ENCODE data around the gene CRTC2. TPM values are rescaled to one million over a fixed set of nuclear protein-coding genes. Genes with fewer than 3 reads are reported as not detected.
A peak's percentile ranks its signal among the peaks of the same experiment; 100 is the strongest.

The CRTC2 gene
- total and polyA plus RNA-seq, 2 experiments from 2014 or later = 10.6 to 20.7 TPM

DNA sequence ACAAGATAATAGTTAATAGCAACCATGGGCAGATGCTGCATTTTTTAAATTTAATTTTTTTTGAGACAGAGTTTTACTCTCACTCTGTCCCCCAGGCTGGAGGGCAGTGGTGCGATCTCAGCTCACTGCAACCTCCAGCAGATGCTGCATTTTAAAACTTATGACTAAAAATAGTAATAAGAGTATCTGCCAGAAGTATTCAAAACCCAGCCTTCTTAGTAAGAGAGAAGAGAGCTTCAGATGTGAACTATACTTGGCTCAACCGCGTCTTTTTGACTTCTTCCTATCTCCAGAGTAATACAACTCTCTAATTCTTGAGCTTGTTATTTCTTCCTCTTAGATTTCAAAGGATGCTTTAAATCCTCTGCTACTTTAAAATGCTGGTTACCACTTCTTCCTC, 36.8 kb upstream of the CRTC2 start:
- H3K4me1 ChIP-seq (ENCODE audit: insufficient read depth) = peaks cover 17% of the 10 kb centered on the region
- peaks cover 8% of the 10 kb centered on the region; the same call in 2 of the 3 replicates for H3K9me3 Mint-ChIP-seq
- no peak for ATAC-seq
- H3K27me3 ChIP-seq (ENCODE audit: insufficient read depth) = no peaks in the 10 kb centered on the region
- no peak overlapping the region for H2AFZ ChIP-seq
- peaks cover 60% of the 10 kb centered on the region for H3K36me3 Mint-ChIP-seq (ENCODE audit: low read depth)
- no peak overlapping the region for H3K27ac Mint-ChIP-seq
- H4K20me1 ChIP-seq (replicated peaks; ENCODE audit: insufficient read depth) = peaks cover 27% of the 10 kb centered on the region
- H3K79me2 ChIP-seq (replicated peaks; ENCODE audit: insufficient read depth) = peaks cover 23% of the 10 kb centered on the region
- no peak for DNase-seq (ENCODE audit: low spot score)
- no peak overlapping the region for H3K4me3 Mint-ChIP-seq
- peaks cover 42% of the 10 kb centered on the region for H3F3A ChIP-seq (replicated peaks; ENCODE audit: low read depth)
- H3K9me2 ChIP-seq (ENCODE audit: insufficient read depth) = no peaks in the 10 kb centered on the region
- no peak overlapping the region for H3K4me2 ChIP-seq
- peaks cover 38% of the 10 kb centered on the region for H3K36me3 ChIP-seq (ENCODE audit: insufficient read depth)
- TF ChIP-seq POLR2AphosphoS5 (IDR thresholded peaks at IDR 0.05; ENCODE audit: low read depth) = peak; percentile 34; the same call in 1 of the 2 replicates
- TF ChIP-seq, protein P1, sequence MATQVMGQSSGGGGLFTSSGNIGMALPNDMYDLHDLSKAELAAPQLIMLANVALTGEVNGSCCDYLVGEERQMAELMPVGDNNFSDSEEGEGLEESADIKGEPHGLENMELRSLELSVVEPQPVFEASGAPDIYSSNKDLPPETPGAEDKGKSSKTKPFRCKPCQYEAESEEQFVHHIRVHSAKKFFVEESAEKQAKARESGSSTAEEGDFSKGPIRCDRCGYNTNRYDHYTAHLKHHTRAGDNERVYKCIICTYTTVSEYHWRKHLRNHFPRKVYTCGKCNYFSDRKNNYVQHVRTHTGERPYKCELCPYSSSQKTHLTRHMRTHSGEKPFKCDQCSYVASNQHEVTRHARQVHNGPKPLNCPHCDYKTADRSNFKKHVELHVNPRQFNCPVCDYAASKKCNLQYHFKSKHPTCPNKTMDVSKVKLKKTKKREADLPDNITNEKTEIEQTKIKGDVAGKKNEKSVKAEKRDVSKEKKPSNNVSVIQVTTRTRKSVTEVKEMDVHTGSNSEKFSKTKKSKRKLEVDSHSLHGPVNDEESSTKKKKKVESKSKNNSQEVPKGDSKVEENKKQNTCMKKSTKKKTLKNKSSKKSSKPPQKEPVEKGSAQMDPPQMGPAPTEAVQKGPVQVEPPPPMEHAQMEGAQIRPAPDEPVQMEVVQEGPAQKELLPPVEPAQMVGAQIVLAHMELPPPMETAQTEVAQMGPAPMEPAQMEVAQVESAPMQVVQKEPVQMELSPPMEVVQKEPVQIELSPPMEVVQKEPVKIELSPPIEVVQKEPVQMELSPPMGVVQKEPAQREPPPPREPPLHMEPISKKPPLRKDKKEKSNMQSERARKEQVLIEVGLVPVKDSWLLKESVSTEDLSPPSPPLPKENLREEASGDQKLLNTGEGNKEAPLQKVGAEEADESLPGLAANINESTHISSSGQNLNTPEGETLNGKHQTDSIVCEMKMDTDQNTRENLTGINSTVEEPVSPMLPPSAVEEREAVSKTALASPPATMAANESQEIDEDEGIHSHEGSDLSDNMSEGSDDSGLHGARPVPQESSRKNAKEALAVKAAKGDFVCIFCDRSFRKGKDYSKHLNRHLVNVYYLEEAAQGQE (IDR thresholded peaks at IDR 0.05; ENCODE audit: unreplicated experiment) = no peak
- no peak overlapping the region for H3K4me3 ChIP-seq
- peaks cover 21% of the 10 kb centered on the region for H3K27me3 Mint-ChIP-seq (ENCODE audit: insufficient read depth, low read depth, poor library complexity)
- peaks cover 17% of the 10 kb centered on the region for H3K4me1 Mint-ChIP-seq
- 0 out of 2 replicates have a peak overlapping the region, but pooled peaks have one; percentile 2 for H3K27ac ChIP-seq (ENCODE audit: low read depth)

DNA sequence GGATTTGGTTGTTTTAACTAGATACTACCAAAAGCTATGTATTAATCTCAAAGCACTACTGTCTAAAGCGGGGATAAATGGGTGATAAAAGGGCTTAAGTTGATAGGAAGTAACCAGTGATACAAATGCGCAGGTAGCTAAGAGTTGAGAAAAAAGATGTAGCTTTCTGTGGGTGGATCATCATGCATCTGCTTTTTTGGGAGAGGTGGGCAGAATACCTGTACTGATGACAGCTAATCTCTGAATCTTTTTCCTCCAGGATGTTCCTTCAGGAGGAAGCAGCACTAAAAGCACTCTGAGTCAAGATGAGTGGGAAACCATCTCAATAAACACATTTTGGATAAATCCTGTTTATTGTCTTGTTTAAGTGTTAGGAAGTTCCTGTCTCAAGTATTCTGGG, 33.4 kb upstream of the CRTC2 start:
- H3K4me3 Mint-ChIP-seq = peak overlapping the region; percentile 98
- peaks cover 8% of the 10 kb centered on the region; the same call in 2 of the 3 replicates for H3K9me3 Mint-ChIP-seq

More for the DNA sequence above, 33.4 kb upstream of the CRTC2 start:
- Histone ChIP-seq H3F3A (replicated peaks; ENCODE audit: low read depth) (peaks cover 39% of the 10 kb centered on the region), H3K4me3 (peak overlapping the region; percentile 72), H3K27me3 (ENCODE audit: insufficient read depth) (no peaks in the 10 kb centered on the region), H3K79me2 (replicated peaks; ENCODE audit: insufficient read depth) (peaks cover 23% of the 10 kb centered on the region), H3K9me2 (ENCODE audit: insufficient read depth) (no peaks in the 10 kb centered on the region), H3K4me2 (peak overlapping the region; percentile 100), H3K4me1 (ENCODE audit: insufficient read depth) (peaks cover 17% of the 10 kb centered on the region), H4K20me1 (replicated peaks; ENCODE audit: insufficient read depth) (peaks cover 27% of the 10 kb centered on the region), H3K27ac (ENCODE audit: low read depth) (peak overlapping the region; percentile 90), H2AFZ (no peak overlapping the region), H3K36me3 (ENCODE audit: insufficient read depth) (peaks cover 38% of the 10 kb centered on the region)
- Mint-ChIP-seq H3K27ac (peak overlapping the region; percentile 99), H3K4me1 (peaks cover 20% of the 10 kb centered on the region), H3K36me3 (ENCODE audit: low read depth) (peaks cover 60% of the 10 kb centered on the region), H3K27me3 (ENCODE audit: insufficient read depth, low read depth, poor library complexity) (peaks cover 21% of the 10 kb centered on the region)
- TF ChIP-seq EZH2 (IDR thresholded peaks at IDR 0.05; ENCODE audit: low read depth, unreplicated experiment) (no peak), STAT1 (IDR thresholded peaks at IDR 0.05; ENCODE audit: unreplicated experiment) (no peak), NANOG (IDR thresholded peaks at IDR 0.05; ENCODE audit: borderline replicate concordance) (no peak), EZH2phosphoT487 (IDR thresholded peaks at IDR 0.05; ENCODE audit: unreplicated experiment) (no peak), ZNF114 (CRISPR knock-in tag; IDR thresholded peaks at IDR 0.05) (no peak), CREB1 (CRISPR knock-in tag; IDR thresholded peaks at IDR 0.05; ENCODE audit: low read depth) (no peak), JUNB (IDR thresholded peaks at IDR 0.05; ENCODE audit: unreplicated experiment) (no peak)
- TF ChIP-seq, protein P2, sequence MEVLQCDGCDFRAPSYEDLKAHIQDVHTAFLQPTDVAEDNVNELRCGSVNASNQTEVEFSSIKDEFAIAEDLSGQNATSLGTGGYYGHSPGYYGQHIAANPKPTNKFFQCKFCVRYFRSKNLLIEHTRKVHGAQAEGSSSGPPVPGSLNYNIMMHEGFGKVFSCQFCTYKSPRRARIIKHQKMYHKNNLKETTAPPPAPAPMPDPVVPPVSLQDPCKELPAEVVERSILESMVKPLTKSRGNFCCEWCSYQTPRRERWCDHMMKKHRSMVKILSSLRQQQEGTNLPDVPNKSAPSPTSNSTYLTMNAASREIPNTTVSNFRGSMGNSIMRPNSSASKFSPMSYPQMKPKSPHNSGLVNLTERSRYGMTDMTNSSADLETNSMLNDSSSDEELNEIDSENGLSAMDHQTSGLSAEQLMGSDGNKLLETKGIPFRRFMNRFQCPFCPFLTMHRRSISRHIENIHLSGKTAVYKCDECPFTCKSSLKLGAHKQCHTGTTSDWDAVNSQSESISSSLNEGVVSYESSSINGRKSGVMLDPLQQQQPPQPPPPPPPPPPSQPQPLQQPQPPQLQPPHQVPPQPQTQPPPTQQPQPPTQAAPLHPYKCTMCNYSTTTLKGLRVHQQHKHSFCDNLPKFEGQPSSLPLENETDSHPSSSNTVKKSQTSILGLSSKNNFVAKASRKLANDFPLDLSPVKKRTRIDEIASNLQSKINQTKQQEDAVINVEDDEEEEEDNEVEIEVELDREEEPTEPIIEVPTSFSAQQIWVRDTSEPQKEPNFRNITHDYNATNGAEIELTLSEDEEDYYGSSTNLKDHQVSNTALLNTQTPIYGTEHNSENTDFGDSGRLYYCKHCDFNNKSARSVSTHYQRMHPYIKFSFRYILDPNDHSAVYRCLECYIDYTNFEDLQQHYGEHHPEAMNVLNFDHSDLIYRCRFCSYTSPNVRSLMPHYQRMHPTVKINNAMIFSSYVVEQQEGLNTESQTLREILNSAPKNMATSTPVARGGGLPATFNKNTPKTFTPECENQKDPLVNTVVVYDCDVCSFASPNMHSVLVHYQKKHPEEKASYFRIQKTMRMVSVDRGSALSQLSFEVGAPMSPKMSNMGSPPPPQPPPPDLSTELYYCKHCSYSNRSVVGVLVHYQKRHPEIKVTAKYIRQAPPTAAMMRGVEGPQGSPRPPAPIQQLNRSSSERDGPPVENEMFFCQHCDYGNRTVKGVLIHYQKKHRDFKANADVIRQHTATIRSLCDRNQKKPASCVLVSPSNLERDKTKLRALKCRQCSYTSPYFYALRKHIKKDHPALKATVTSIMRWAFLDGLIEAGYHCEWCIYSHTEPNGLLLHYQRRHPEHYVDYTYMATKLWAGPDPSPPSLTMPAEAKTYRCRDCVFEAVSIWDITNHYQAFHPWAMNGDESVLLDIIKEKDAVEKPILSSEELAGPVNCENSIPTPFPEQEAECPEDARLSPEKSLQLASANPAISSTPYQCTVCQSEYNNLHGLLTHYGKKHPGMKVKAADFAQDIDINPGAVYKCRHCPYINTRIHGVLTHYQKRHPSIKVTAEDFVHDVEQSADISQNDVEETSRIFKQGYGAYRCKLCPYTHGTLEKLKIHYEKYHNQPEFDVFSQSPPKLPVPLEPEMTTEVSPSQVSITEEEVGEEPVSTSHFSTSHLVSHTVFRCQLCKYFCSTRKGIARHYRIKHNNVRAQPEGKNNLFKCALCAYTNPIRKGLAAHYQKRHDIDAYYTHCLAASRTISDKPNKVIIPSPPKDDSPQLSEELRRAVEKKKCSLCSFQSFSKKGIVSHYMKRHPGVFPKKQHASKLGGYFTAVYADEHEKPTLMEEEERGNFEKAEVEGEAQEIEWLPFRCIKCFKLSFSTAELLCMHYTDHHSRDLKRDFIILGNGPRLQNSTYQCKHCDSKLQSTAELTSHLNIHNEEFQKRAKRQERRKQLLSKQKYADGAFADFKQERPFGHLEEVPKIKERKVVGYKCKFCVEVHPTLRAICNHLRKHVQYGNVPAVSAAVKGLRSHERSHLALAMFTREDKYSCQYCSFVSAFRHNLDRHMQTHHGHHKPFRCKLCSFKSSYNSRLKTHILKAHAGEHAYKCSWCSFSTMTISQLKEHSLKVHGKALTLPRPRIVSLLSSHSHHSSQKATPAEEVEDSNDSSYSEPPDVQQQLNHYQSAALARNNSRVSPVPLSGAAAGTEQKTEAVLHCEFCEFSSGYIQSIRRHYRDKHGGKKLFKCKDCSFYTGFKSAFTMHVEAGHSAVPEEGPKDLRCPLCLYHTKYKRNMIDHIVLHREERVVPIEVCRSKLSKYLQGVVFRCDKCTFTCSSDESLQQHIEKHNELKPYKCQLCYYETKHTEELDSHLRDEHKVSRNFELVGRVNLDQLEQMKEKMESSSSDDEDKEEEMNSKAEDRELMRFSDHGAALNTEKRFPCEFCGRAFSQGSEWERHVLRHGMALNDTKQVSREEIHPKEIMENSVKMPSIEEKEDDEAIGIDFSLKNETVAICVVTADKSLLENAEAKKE (CRISPR knock-in tag; IDR thresholded peaks at IDR 0.05) = no peak
- TF ChIP-seq, protein P3, sequence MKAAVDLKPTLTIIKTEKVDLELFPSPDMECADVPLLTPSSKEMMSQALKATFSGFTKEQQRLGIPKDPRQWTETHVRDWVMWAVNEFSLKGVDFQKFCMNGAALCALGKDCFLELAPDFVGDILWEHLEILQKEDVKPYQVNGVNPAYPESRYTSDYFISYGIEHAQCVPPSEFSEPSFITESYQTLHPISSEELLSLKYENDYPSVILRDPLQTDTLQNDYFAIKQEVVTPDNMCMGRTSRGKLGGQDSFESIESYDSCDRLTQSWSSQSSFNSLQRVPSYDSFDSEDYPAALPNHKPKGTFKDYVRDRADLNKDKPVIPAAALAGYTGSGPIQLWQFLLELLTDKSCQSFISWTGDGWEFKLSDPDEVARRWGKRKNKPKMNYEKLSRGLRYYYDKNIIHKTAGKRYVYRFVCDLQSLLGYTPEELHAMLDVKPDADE (IDR thresholded peaks at IDR 0.05) = no peak
- no peak for ATAC-seq
- no peak for DNase-seq (ENCODE audit: low spot score)
